Hematopoietic multipotent progenitor cell treated with erythropoietin and hydrocortisone succinate and interleukin-3 and kit ligand, for 6 days (in vitro differentiated cells): Measurements from ENCODE around the gene NUAK1.
"Not testable (repeated sequence)": the region's sequence is repeated elsewhere in the genome, so short reads cannot be mapped to it uniquely, and the experiment has no call there.

Experiments
- DNase-seq: peaks from one replicate; pipeline ENCODE4 v3.0.0-alpha.2; 2015

Gene NUAK1

GRCh38 chr12:106145539-106146447 is 7.0 kb upstream of the NUAK1 start:
- no peak for DNase-seq

GRCh38 chr12:106144847-106145246 is 6.1 kb upstream of the NUAK1 start:
- DNase-seq = no peak

- DNase-seq = no peak
These were observed 4.0 kb upstream of the NUAK1 start for GRCh38 chr12:106142591-106143261.

- not testable (repeated sequence) for DNase-seq
These were observed 3.2 kb upstream of the NUAK1 start for GRCh38 chr12:106141920-106142319.

GRCh38 chr12:106141452-106141851 is 2.7 kb upstream of the NUAK1 start:
- DNase-seq = no peak

GRCh38 chr12:106141003-106141402 is 2.2 kb upstream of the NUAK1 start:
- DNase-seq = no peak

- no peak for DNase-seq
These were observed 1.7 kb upstream of the NUAK1 start for GRCh38 chr12:106140223-106140986.

- peak; percentile 20 for DNase-seq
These were observed 843 bp upstream of the NUAK1 start for GRCh38 chr12:106139422-106140171.

- DNase-seq = no peak
These were observed 459 bp downstream of the NUAK1 start for GRCh38 chr12:106138357-106138632.

- DNase-seq = no peak
These were observed 1.0 kb downstream of the NUAK1 start for GRCh38 chr12:106137530-106138356.

- DNase-seq = peak; percentile 89
These were observed 2.5 kb downstream of the NUAK1 start for GRCh38 chr12:106136263-106136662.

- no peak for DNase-seq
These were observed 3.0 kb downstream of the NUAK1 start for GRCh38 chr12:106135781-106136180.

- DNase-seq = no peak
These were observed 3.7 kb downstream of the NUAK1 start for GRCh38 chr12:106135075-106135474.

- no peak for DNase-seq
These were observed 4.3 kb downstream of the NUAK1 start for GRCh38 chr12:106134294-106134949.

GRCh38 chr12:106133136-106134087 is 5.3 kb downstream of the NUAK1 start:
- DNase-seq = no peak

GRCh38 chr12:106132175-106133135 is 6.3 kb downstream of the NUAK1 start:
- DNase-seq = no peak

GRCh38 chr12:106131676-106132075 is 7.1 kb downstream of the NUAK1 start:
- DNase-seq = no peak

GRCh38 chr12:106130474-106131113 is 8.2 kb downstream of the NUAK1 start:
- DNase-seq = no peak
